A673 (cell line): ENCODE results near the gene PCNX1. TPM values are rescaled to one million over a fixed set of nuclear protein-coding genes. Genes with fewer than 3 reads are reported as not detected.
A peak's percentile ranks its signal among the peaks of the same experiment; 100 is the strongest.

ENCODE experiments used
- BruUV-seq: library from RNA; stranded (reverse); fragments of 400-500 nt; replicated peaks from 2 replicates; lab custom pipeline; 2021; lab: Mats Ljungman, UMichigan
- CTCF ChIA-PET: fragments of 300-600 bp; sonication (Branson Sonifier 250); formaldehyde crosslinking; loops from one replicate; lab custom pipeline; 2022; ENCODE audit warnings: antibody characterized with exemption; lab: Charles Lee
- POLR2A ChIA-PET: fragments of 300-600 bp; sonication (Branson Sonifier 250); formaldehyde crosslinking; loops from one replicate; lab custom pipeline; 2022; ENCODE audit warnings: antibody characterized with exemption; ENCODE audit not compliant: low non-redundant PET; lab: Charles Lee
- DNase-seq: peaks from one replicate; pipeline ENCODE4 v3.0.0-alpha.2; 2015; ENCODE audit warnings: low spot score
- H3K27ac ChIP-seq: fragments of 200-600 bp; sonication (generic); 2 replicates; pipeline ENCODE4 v1.5.1; 2016; ENCODE audit warnings: mixed run types, low read depth, mild to moderate bottlenecking, mixed read lengths, antibody characterized with exemption, low read length; ENCODE audit not compliant: poor library complexity, severe bottlenecking
- H3K27me3 ChIP-seq: fragments of 200-600 bp; sonication (generic); replicated peaks from 2 replicates; pipeline ENCODE4 v1.6.1; 2017; ENCODE audit warnings: mixed run types, low read depth, mild to moderate bottlenecking, mixed read lengths, antibody characterized with exemption, low read length; ENCODE audit not compliant: insufficient read depth, poor library complexity
- H3K36me3 ChIP-seq: fragments of 200-600 bp; sonication (generic); 2 replicates; pipeline ENCODE4 v1.6.1; 2016; ENCODE audit warnings: mixed run types, mild to moderate bottlenecking, mixed read lengths, antibody characterized with exemption, low read length; ENCODE audit not compliant: insufficient read depth, poor library complexity, severe bottlenecking
- H3K4me1 ChIP-seq: fragments of 200-600 bp; sonication (generic); 2 replicates; pipeline ENCODE4 v1.6.1; 2017; ENCODE audit warnings: mixed run types, mild to moderate bottlenecking, mixed read lengths, antibody characterized with exemption, low read length; ENCODE audit not compliant: insufficient read depth, poor library complexity, severe bottlenecking
- H3K4me3 ChIP-seq: fragments of 200-600 bp; sonication (generic); 2 replicates; pipeline ENCODE4 v1.5.1; 2016; ENCODE audit warnings: low read depth, mixed run types, mild to moderate bottlenecking, mixed read lengths, low read length; ENCODE audit not compliant: poor library complexity, severe bottlenecking
- H3K9me3 ChIP-seq: fragments of 200-600 bp; sonication (generic); 2 replicates; pipeline ENCODE4 v1.6.1; 2016; ENCODE audit warnings: mixed run types, low read depth, mild to moderate bottlenecking, mixed read lengths, antibody characterized with exemption, low read length; ENCODE audit not compliant: poor library complexity, severe bottlenecking
- CTCF ChIP-seq: fragments of 300-800, 200-600 bp; sonication (generic); conservative IDR thresholded peaks from 2 replicates; pipeline ENCODE4 v1.5.1; 2017; ENCODE audit warnings: low read depth, mild to moderate bottlenecking, antibody characterized with exemption, low read length, moderate library complexity, mixed read lengths
- EZH2 ChIP-seq: fragments of 200-600 bp; sonication (generic); IDR thresholded peaks from 2 replicates; pipeline ENCODE4 v1.6.1; 2017; ENCODE audit warnings: borderline replicate concordance, low read depth, mild to moderate bottlenecking, mixed read lengths, antibody characterized with exemption, low read length; ENCODE audit not compliant: poor library complexity, severe bottlenecking
- intact Hi-C: fragments of 100-400 bp; cut with micrococcal nuclease; formaldehyde crosslinking; loops from one replicate; pipeline ENCODE4 v1.10.0; 2022; ENCODE audit not compliant: unreplicated experiment
- total RNA-seq: library from RNA; stranded (reverse); gene quantifications from 2 replicates; pipeline ENCODE4 v1.2.3, GENCODE V29; 2021

PCNX1 gene
- total RNA-seq, 1 experiment from 2014 or later, result 60.7 TPM

GRCh38 chr14:71050227-71050823 is 143.1 kb downstream of the PCNX1 start:
- peak; percentile 11 for DNase-seq
- H3K4me3 ChIP-seq, result no peak overlapping the region
- POLR2A ChIA-PET, result no interaction called here
- H3K27me3 ChIP-seq, result no peaks in the 10 kb centered on the region
- H3K27ac ChIP-seq, result no peak overlapping the region
- TF ChIP-seq CTCF (peak; percentile 31; the same call in 1 of the 2 replicates), EZH2 (no peak)
- intact Hi-C loops, result no loop called here
- peaks cover 44% of the 10 kb centered on the region for H3K36me3 ChIP-seq
- no peaks in the 10 kb centered on the region for H3K9me3 ChIP-seq
- BruUV-seq, result no TSS peak
- H3K4me1 ChIP-seq, result no peaks in the 10 kb centered on the region
- CTCF ChIA-PET, result interaction anchor here (0.6 kb wide), 1 partner anchor 805 kb away, joined by 3 read pairs; no protein-coding TSS in a partner anchor

GRCh38 chr14:71054706-71055105 is 147.4 kb downstream of the PCNX1 start:
- Histone ChIP-seq H3K36me3 (peaks cover 49% of the 10 kb centered on the region), H3K9me3 (no peaks in the 10 kb centered on the region), H3K4me1 (no peaks in the 10 kb centered on the region), H3K27ac (no peak overlapping the region), H3K27me3 (no peaks in the 10 kb centered on the region), H3K4me3 (no peak overlapping the region)
- POLR2A ChIA-PET, result no interaction called here
- CTCF ChIA-PET, result no interaction called here
- BruUV-seq, result no TSS peak
- TF ChIP-seq CTCF (no peak), EZH2 (no peak)
- DNase-seq, result no peak
- intact Hi-C loops, result no loop called here

- intact Hi-C loops, result no loop called here
- POLR2A ChIA-PET, result no interaction called here
- Histone ChIP-seq H3K4me3 (no peak overlapping the region), H3K4me1 (no peaks in the 10 kb centered on the region), H3K27me3 (no peaks in the 10 kb centered on the region), H3K9me3 (no peaks in the 10 kb centered on the region), H3K36me3 (peaks cover 64% of the 10 kb centered on the region), H3K27ac (no peak overlapping the region)
- no peak for DNase-seq
- no TSS peak for BruUV-seq
- no peak for TF ChIP-seq EZH2
- TF ChIP-seq CTCF, result no peak
- CTCF ChIA-PET, result no interaction called here
Measured at GRCh38 chr14:71056168-71056567, 148.9 kb downstream of the PCNX1 start.
